Measurements from ENCODE around the gene CHCHD6.

GRCh38 chr3:126915015-126915414 lies 211.0 kb downstream of the CHCHD6 start:
- no peak for TF ChIP-seq CTCF (IDR thresholded peaks at IDR 0.05; ENCODE audit: insufficient read depth, low read length, poor library complexity, severe bottlenecking)
- no peak for TF ChIP-seq EZH2phosphoT487 (conservative IDR thresholded peaks at IDR 0.05; ENCODE audit: low read length)
